KMS-11 (cell line): Measurements from ENCODE around the gene PCID2.

Experiments
- H2AFZ ChIP-seq: fragments of 200-600 bp; sonication (generic); 2 replicates; pipeline ENCODE4 v1.6.1; 2016; ENCODE audit warnings: antibody characterized with exemption, mixed run types, low read depth
- H3K27ac ChIP-seq: fragments of 200-600 bp; sonication (generic); 2 replicates; pipeline ENCODE4 v1.6.1; 2016; ENCODE audit warnings: mild to moderate bottlenecking, mixed run types
- H3K27me3 ChIP-seq: fragments of 200-600 bp; sonication (generic); 2 replicates; pipeline ENCODE4 v1.6.1; 2017; ENCODE audit warnings: mild to moderate bottlenecking, low read depth, mixed run types, moderate library complexity; ENCODE audit not compliant: insufficient read depth
- H3K36me3 ChIP-seq: fragments of 200-600 bp; sonication (generic); 2 replicates; pipeline ENCODE4 v1.6.1; 2017; ENCODE audit warnings: mild to moderate bottlenecking, mixed run types; ENCODE audit not compliant: insufficient read depth
- H3K4me1 ChIP-seq: fragments of 200-600 bp; sonication (generic); 2 replicates; pipeline ENCODE4 v1.6.1; 2016; ENCODE audit warnings: mild to moderate bottlenecking, low read depth, mixed run types; ENCODE audit not compliant: poor library complexity, severe bottlenecking
- H3K4me2 ChIP-seq: fragments of 200-600 bp; sonication (generic); 2 replicates; pipeline ENCODE4 v1.7.0; 2016; ENCODE audit warnings: mild to moderate bottlenecking, mixed run types
- H3K4me3 ChIP-seq: fragments of 200-600 bp; sonication (generic); IDR thresholded peaks from 2 replicates; pipeline ENCODE4 v1.6.1; 2017; ENCODE audit warnings: low read depth, low read length, mixed read lengths; ENCODE audit not compliant: insufficient read depth
- H3K79me2 ChIP-seq: fragments of 200-600 bp; sonication (generic); 2 replicates; pipeline ENCODE4 v1.6.1; 2016; ENCODE audit warnings: low read depth, mixed run types; ENCODE audit not compliant: insufficient read depth
- H3K9ac ChIP-seq: fragments of 200-600 bp; sonication (generic); 2 replicates; pipeline ENCODE4 v1.6.1; 2016; ENCODE audit warnings: mild to moderate bottlenecking, mixed run types
- H4K20me1 ChIP-seq: fragments of 200-600 bp; sonication (generic); 2 replicates; pipeline ENCODE4 v1.6.1; 2016; ENCODE audit warnings: mild to moderate bottlenecking, mixed run types; ENCODE audit not compliant: insufficient read depth
- CTCF ChIP-seq: fragments of 200-600 bp; sonication (generic); conservative IDR thresholded peaks from 2 replicates; pipeline ENCODE4 v1.6.1; 2017; ENCODE audit warnings: low read depth, mild to moderate bottlenecking, antibody characterized with exemption, low read length, moderate library complexity, mixed read lengths

The PCID2 gene

GRCh38 chr13:113201815-113202214, 6.7 kb downstream of the PCID2 start:
- peaks cover 47% of the 10 kb centered on the region for H3K79me2 ChIP-seq
- no peak overlapping the region for H3K9ac ChIP-seq
- no peak for TF ChIP-seq CTCF
- H3K4me2 ChIP-seq: no peak overlapping the region
- no peaks in the 10 kb centered on the region for H3K27me3 ChIP-seq
- no peak overlapping the region for H2AFZ ChIP-seq
- no peak overlapping the region for H3K27ac ChIP-seq
- peaks cover 17% of the 10 kb centered on the region for H3K4me1 ChIP-seq
- H3K4me3 ChIP-seq: no peak overlapping the region
- H4K20me1 ChIP-seq: no peaks in the 10 kb centered on the region
- no peaks in the 10 kb centered on the region for H3K36me3 ChIP-seq

GRCh38 chr13:113196970-113197737, 11.3 kb downstream of the PCID2 start:
- Histone ChIP-seq H3K79me2 (peaks cover 10% of the 10 kb centered on the region; the same call in 1 of the 2 replicates), H3K27me3 (no peaks in the 10 kb centered on the region), H3K4me2 (no peak overlapping the region), H3K4me3 (no peak overlapping the region), H3K36me3 (no peaks in the 10 kb centered on the region), H3K4me1 (no peaks in the 10 kb centered on the region), H4K20me1 (no peaks in the 10 kb centered on the region), H2AFZ (no peak overlapping the region), H3K27ac (no peak overlapping the region), H3K9ac (no peak overlapping the region)
- TF ChIP-seq CTCF: no peak

GRCh38 chr13:113195360-113195759, 13.1 kb downstream of the PCID2 start:
- Histone ChIP-seq H2AFZ (no peak overlapping the region), H3K4me2 (no peak overlapping the region), H3K79me2 (no peaks in the 10 kb centered on the region), H4K20me1 (no peaks in the 10 kb centered on the region), H3K27me3 (no peaks in the 10 kb centered on the region), H3K9ac (no peak overlapping the region), H3K27ac (no peak overlapping the region), H3K36me3 (no peaks in the 10 kb centered on the region), H3K4me3 (no peak overlapping the region), H3K4me1 (no peaks in the 10 kb centered on the region)
- no peak for TF ChIP-seq CTCF

GRCh38 chr13:113192902-113193301, 15.6 kb downstream of the PCID2 start:
- TF ChIP-seq CTCF: no peak
- H3K27ac ChIP-seq: no peak overlapping the region
- no peaks in the 10 kb centered on the region for H3K36me3 ChIP-seq
- no peak overlapping the region for H3K4me2 ChIP-seq
- H3K4me3 ChIP-seq: no peak overlapping the region
- H2AFZ ChIP-seq: no peak overlapping the region
- H3K79me2 ChIP-seq: no peaks in the 10 kb centered on the region; the same call in 1 of the 2 replicates
- no peak overlapping the region for H3K9ac ChIP-seq
- H3K4me1 ChIP-seq: no peaks in the 10 kb centered on the region
- no peaks in the 10 kb centered on the region for H3K27me3 ChIP-seq
- H4K20me1 ChIP-seq: no peaks in the 10 kb centered on the region
